IPS-15b (cell line): ENCODE data around the gene SAT2.

Experiments used
- H3K27me3 ChIP-seq: one replicate; pipeline ENCODE4 v1.6.1; 2013; ENCODE audit warnings: low read length; ENCODE audit not compliant: control insufficient read depth, insufficient read depth
- H3K36me3 ChIP-seq: one replicate; pipeline ENCODE4 v1.6.1; 2013; ENCODE audit warnings: low read length; ENCODE audit not compliant: control insufficient read depth, insufficient read depth
- H3K4me1 ChIP-seq: one replicate; pipeline ENCODE4 v1.6.1; 2013; ENCODE audit warnings: mild to moderate bottlenecking, low read length; ENCODE audit not compliant: control insufficient read depth, insufficient read depth
- H3K4me3 ChIP-seq: one replicate; pipeline ENCODE4 v1.5.1; 2013; ENCODE audit warnings: low read depth, low read length
- H3K9ac ChIP-seq: one replicate; pipeline ENCODE4 v1.6.1; 2013; ENCODE audit warnings: low read depth, mild to moderate bottlenecking, low read length
- H3K9me3 ChIP-seq: one replicate; pipeline ENCODE4 v1.6.1; 2013; ENCODE audit warnings: mild to moderate bottlenecking, low read length; ENCODE audit not compliant: control insufficient read depth, insufficient read depth

Gene SAT2

GRCh38 chr17:7588553-7589203, 38.9 kb downstream of the SAT2 start:
- Histone ChIP-seq H3K4me1 (peaks cover 11% of the 10 kb centered on the region), H3K9ac (peak overlapping the region; percentile 87), H3K4me3 (peak overlapping the region; percentile 73), H3K27me3 (no peaks in the 10 kb centered on the region), H3K9me3 (no peaks in the 10 kb centered on the region), H3K36me3 (peaks cover 40% of the 10 kb centered on the region)

GRCh38 chr17:7587420-7588151, 40.0 kb downstream of the SAT2 start:
- Histone ChIP-seq H3K27me3 (no peaks in the 10 kb centered on the region), H3K4me3 (peak overlapping the region; percentile 73), H3K4me1 (peaks cover 11% of the 10 kb centered on the region), H3K9ac (no peak overlapping the region), H3K36me3 (peaks cover 29% of the 10 kb centered on the region), H3K9me3 (no peaks in the 10 kb centered on the region)

GRCh38 chr17:7586673-7587419, 40.8 kb downstream of the SAT2 start:
- H3K9me3 ChIP-seq = no peaks in the 10 kb centered on the region
- H3K4me1 ChIP-seq = peaks cover 11% of the 10 kb centered on the region
- H3K9ac ChIP-seq = no peak overlapping the region
- H3K4me3 ChIP-seq = peak overlapping the region; percentile 73
- peaks cover 22% of the 10 kb centered on the region for H3K36me3 ChIP-seq
- no peaks in the 10 kb centered on the region for H3K27me3 ChIP-seq

- H3K9ac ChIP-seq = peak within 1 kb of the TSS; percentile 100
- no peaks in the 10 kb centered on the region for H3K27me3 ChIP-seq
- H3K4me1 ChIP-seq = peaks cover 6% of the 10 kb centered on the region
- peaks cover 18% of the 10 kb centered on the region for H3K36me3 ChIP-seq
- H3K9me3 ChIP-seq = no peaks in the 10 kb centered on the region
- H3K4me3 ChIP-seq = peak within 1 kb of the TSS; percentile 96
Observed at GRCh38 chr17:7583253-7584109, 44.1 kb downstream of the SAT2 start, which contains the start of gene MPDU1. MPDU1 (plus strand) TSS chr17:7583852; CDS start chr17:7583863, 11 bp downstream.

GRCh38 chr17:7582396-7583252, 45.0 kb downstream of the SAT2 start:
- peaks cover 20% of the 10 kb centered on the region for H3K36me3 ChIP-seq
- H3K4me3 ChIP-seq = peak overlapping the region; percentile 96

GRCh38 chr17:7580604-7581575, 46.7 kb downstream of the SAT2 start:
- Histone ChIP-seq H3K9me3 (no peaks in the 10 kb centered on the region), H3K9ac (no peak overlapping the region), H3K36me3 (peaks cover 26% of the 10 kb centered on the region), H3K4me1 (peaks cover 4% of the 10 kb centered on the region), H3K4me3 (no peak overlapping the region), H3K27me3 (no peaks in the 10 kb centered on the region)

More at GRCh38 chr17:7582396-7583252, 45.0 kb downstream of the SAT2 start:
- H3K4me1 ChIP-seq = peaks cover 5% of the 10 kb centered on the region
- H3K9me3 ChIP-seq = no peaks in the 10 kb centered on the region
- peak overlapping the region; percentile 100 for H3K9ac ChIP-seq
- H3K27me3 ChIP-seq = no peaks in the 10 kb centered on the region

- Histone ChIP-seq H3K9me3 (no peaks in the 10 kb centered on the region), H3K4me3 (no peak overlapping the region), H3K4me1 (peaks cover 4% of the 10 kb centered on the region), H3K9ac (no peak overlapping the region), H3K36me3 (peaks cover 35% of the 10 kb centered on the region), H3K27me3 (no peaks in the 10 kb centered on the region)
Observed at GRCh38 chr17:7579834-7580603, 47.6 kb downstream of the SAT2 start.

- Histone ChIP-seq H3K9me3 (no peaks in the 10 kb centered on the region), H3K4me3 (no peak within 1 kb of the TSS), H3K36me3 (peaks cover 43% of the 10 kb centered on the region), H3K27me3 (no peaks in the 10 kb centered on the region), H3K9ac (no peak within 1 kb of the TSS), H3K4me1 (peaks cover 4% of the 10 kb centered on the region)
Observed at GRCh38 chr17:7579001-7579833, 48.4 kb downstream of the SAT2 start, which contains the start of gene CD68. CD68 (plus strand) TSS chr17:7579638; CDS start chr17:7579678, 40 bp downstream.
